HAP-1 (cell line): ENCODE results near the gene SYNE1.

ENCODE experiments used
- DNase-seq, 2 experiments: peaks; one replicate each; pipeline ENCODE4 v3.0.0-alpha.2; 2016 to 2020; ENCODE audit warnings: low spot score in 2 of 2
- H3K27me3 ChIP-seq: fragments of 250-450 bp; sonication (Bioruptor Pico); 2 replicates; pipeline ENCODE4 v1.5.1; 2020; ENCODE audit warnings: low read depth, mild to moderate bottlenecking, moderate library complexity
- H3K36me3 ChIP-seq: fragments of 250-450 bp; sonication (Bioruptor Pico); replicated peaks from 2 replicates; pipeline ENCODE4 v1.5.1; 2020; ENCODE audit warnings: mild to moderate bottlenecking
- H3K4me1 ChIP-seq: fragments of 250-450 bp; sonication (Bioruptor Pico); 2 replicates; pipeline ENCODE4 v1.5.1; 2020; ENCODE audit warnings: mild to moderate bottlenecking
- H3K4me3 ChIP-seq: fragments of 250-450 bp; sonication (Bioruptor Pico); 2 replicates; pipeline ENCODE4 v1.5.1; 2020; ENCODE audit warnings: mild to moderate bottlenecking, moderate library complexity
- H3K9me3 ChIP-seq: fragments of 250-450 bp; sonication (Bioruptor Pico); 2 replicates; pipeline ENCODE4 v1.5.1; 2020; ENCODE audit warnings: mild to moderate bottlenecking, moderate library complexity
- in situ Hi-C: fragments of 300-500 bp; cut with MboI; formaldehyde crosslinking; loops from 3 replicates; pipeline ENCODE4 v1.14.3; 2020; ENCODE audit warnings: low sequenced_read_pairs, inconsistent platforms, mixed read lengths

The SYNE1 gene

GRCh38 chr6:152129691-152130151 lies 507.4 kb downstream of the SYNE1 start:
- Histone ChIP-seq H3K27me3 (no peaks in the 10 kb centered on the region), H3K4me3 (no peak overlapping the region), H3K36me3 (no peaks in the 10 kb centered on the region), H3K9me3 (no peaks in the 10 kb centered on the region), H3K4me1 (peaks cover 13% of the 10 kb centered on the region)
- in situ Hi-C loops: loop anchor here (10.0 kb wide), 1 partner anchor 365 kb away; no protein-coding TSS in a partner anchor
- no peak for DNase-seq

GRCh38 chr6:152127432-152128165 lies 509.6 kb downstream of the SYNE1 start:
- no peak overlapping the region for H3K4me3 ChIP-seq
- no peaks in the 10 kb centered on the region for H3K36me3 ChIP-seq
- peak; percentile 34 to 78 for DNase-seq
- in situ Hi-C loops: loop anchor here (10.0 kb wide), 1 partner anchor 363 kb away; no protein-coding TSS in a partner anchor
- H3K4me1 ChIP-seq: peaks cover 13% of the 10 kb centered on the region
- no peaks in the 10 kb centered on the region for H3K9me3 ChIP-seq
- no peaks in the 10 kb centered on the region for H3K27me3 ChIP-seq

- DNase-seq: peak; percentile 15 to 64
- in situ Hi-C loops: loop anchor here (10.0 kb wide), 1 partner anchor 360 kb away; no protein-coding TSS in a partner anchor
- H3K4me1 ChIP-seq: peaks cover 13% of the 10 kb centered on the region
- no peaks in the 10 kb centered on the region for H3K27me3 ChIP-seq
- no peak overlapping the region for H3K4me3 ChIP-seq
- H3K9me3 ChIP-seq: no peaks in the 10 kb centered on the region
- H3K36me3 ChIP-seq: no peaks in the 10 kb centered on the region
Measured at GRCh38 chr6:152124429-152125074, 512.6 kb downstream of the SYNE1 start.

GRCh38 chr6:152123076-152123475 lies 514.1 kb downstream of the SYNE1 start:
- no peaks in the 10 kb centered on the region for H3K9me3 ChIP-seq
- no peak overlapping the region for H3K4me3 ChIP-seq
- in situ Hi-C loops: loop anchor here (10.0 kb wide), 1 partner anchor 358 kb away; no protein-coding TSS in a partner anchor
- H3K36me3 ChIP-seq: no peaks in the 10 kb centered on the region
- peaks cover 12% of the 10 kb centered on the region for H3K4me1 ChIP-seq
- H3K27me3 ChIP-seq: no peaks in the 10 kb centered on the region
- no peak for DNase-seq

GRCh38 chr6:152122434-152122833 lies 514.7 kb downstream of the SYNE1 start:
- in situ Hi-C loops: loop anchor here (10.0 kb wide), 1 partner anchor 358 kb away; no protein-coding TSS in a partner anchor
- Histone ChIP-seq H3K36me3 (no peaks in the 10 kb centered on the region), H3K4me3 (no peak overlapping the region), H3K27me3 (no peaks in the 10 kb centered on the region), H3K9me3 (no peaks in the 10 kb centered on the region), H3K4me1 (peaks cover 6% of the 10 kb centered on the region)
- DNase-seq: no peak

GRCh38 chr6:152121910-152122309 lies 515.3 kb downstream of the SYNE1 start:
- no peak for DNase-seq
- no peak overlapping the region for H3K4me3 ChIP-seq
- no peaks in the 10 kb centered on the region for H3K9me3 ChIP-seq
- in situ Hi-C loops: loop anchor here (10.0 kb wide), 1 partner anchor 357 kb away; no protein-coding TSS in a partner anchor
- H3K4me1 ChIP-seq: peaks cover under 1% of the 10 kb centered on the region; the same call in 1 of the 2 replicates
- no peaks in the 10 kb centered on the region for H3K36me3 ChIP-seq
- H3K27me3 ChIP-seq: no peaks in the 10 kb centered on the region

GRCh38 chr6:152119831-152120230 lies 517.3 kb downstream of the SYNE1 start:
- Histone ChIP-seq H3K4me3 (no peak overlapping the region), H3K36me3 (no peaks in the 10 kb centered on the region), H3K4me1 (peaks cover 13% of the 10 kb centered on the region), H3K9me3 (no peaks in the 10 kb centered on the region), H3K27me3 (no peaks in the 10 kb centered on the region)
- in situ Hi-C loops: loop anchor here (10.0 kb wide), 1 partner anchor 355 kb away; no protein-coding TSS in a partner anchor
- DNase-seq: no peak

- Histone ChIP-seq H3K27me3 (no peaks in the 10 kb centered on the region), H3K9me3 (no peaks in the 10 kb centered on the region), H3K4me1 (peaks cover 14% of the 10 kb centered on the region), H3K36me3 (no peaks in the 10 kb centered on the region), H3K4me3 (no peak overlapping the region)
- DNase-seq: no peak
- in situ Hi-C loops: no loop called here
Measured at GRCh38 chr6:152118678-152119077, 518.5 kb downstream of the SYNE1 start.

GRCh38 chr6:152118224-152118623 lies 518.9 kb downstream of the SYNE1 start:
- in situ Hi-C loops: no loop called here
- H3K4me3 ChIP-seq: no peak overlapping the region
- H3K4me1 ChIP-seq: peaks cover 14% of the 10 kb centered on the region
- H3K9me3 ChIP-seq: no peaks in the 10 kb centered on the region
- H3K36me3 ChIP-seq: no peaks in the 10 kb centered on the region
- H3K27me3 ChIP-seq: no peaks in the 10 kb centered on the region
- no peak for DNase-seq

- H3K4me3 ChIP-seq: no peak overlapping the region
- in situ Hi-C loops: no loop called here
Measured at GRCh38 chr6:152117156-152118133, 519.7 kb downstream of the SYNE1 start.

GRCh38 chr6:152112491-152113261 lies 524.5 kb downstream of the SYNE1 start:
- no peak for DNase-seq
- Histone ChIP-seq H3K36me3 (no peaks in the 10 kb centered on the region), H3K4me3 (no peak overlapping the region), H3K9me3 (no peaks in the 10 kb centered on the region), H3K27me3 (no peaks in the 10 kb centered on the region), H3K4me1 (peaks cover 14% of the 10 kb centered on the region)
- in situ Hi-C loops: no loop called here

More at GRCh38 chr6:152117156-152118133, 519.7 kb downstream of the SYNE1 start:
- Histone ChIP-seq H3K27me3 (no peaks in the 10 kb centered on the region), H3K9me3 (no peaks in the 10 kb centered on the region), H3K36me3 (no peaks in the 10 kb centered on the region), H3K4me1 (peaks cover 14% of the 10 kb centered on the region)
- DNase-seq: no peak

GRCh38 chr6:152110886-152111820 lies 526.0 kb downstream of the SYNE1 start:
- Histone ChIP-seq H3K36me3 (no peaks in the 10 kb centered on the region), H3K27me3 (no peaks in the 10 kb centered on the region), H3K9me3 (no peaks in the 10 kb centered on the region), H3K4me1 (peaks cover 14% of the 10 kb centered on the region), H3K4me3 (no peak overlapping the region)
- in situ Hi-C loops: no loop called here
- DNase-seq: peak; percentile 33 to 41
